T follicular helper cell (primary cell): ENCODE results near the gene TBL3.

Experiments
- DNase-seq: peaks from one replicate; pipeline ENCODE4 v3.0.0-alpha.2; 2020; ENCODE audit warnings: low read depth

TBL3 gene

GRCh38 chr16:2016407-2016922, 44.6 kb downstream of the TBL3 start:
- DNase-seq = no peak

- no peak for DNase-seq
These were observed 47.7 kb downstream of the TBL3 start, which contains the start of gene NPW for GRCh38 chr16:2019518-2019920. Gene NPW (plus strand): TSS chr16:2019785.

- no peak for DNase-seq
These were observed 48.3 kb downstream of the TBL3 start for GRCh38 chr16:2019921-2020831.

- DNase-seq = no peak
These were observed 50.9 kb downstream of the TBL3 start for GRCh38 chr16:2022723-2023091.

- DNase-seq = peak; percentile 93
These were observed 51.5 kb downstream of the TBL3 start for GRCh38 chr16:2023092-2024031.

GRCh38 chr16:2024032-2024420, 52.2 kb downstream of the TBL3 start:
- DNase-seq = no peak

- no peak for DNase-seq
These were observed 53.4 kb downstream of the TBL3 start for GRCh38 chr16:2025251-2025650.

GRCh38 chr16:2025878-2026460, 54.1 kb downstream of the TBL3 start:
- DNase-seq = no peak

- no peak for DNase-seq
These were observed 54.7 kb downstream of the TBL3 start, which contains the start of gene NHERF2 for GRCh38 chr16:2026461-2027023. Gene NHERF2 (plus strand): TSS chr16:2026902. CDS start chr16:2027006, 104 bp downstream.

- DNase-seq = no peak
These were observed 55.5 kb downstream of the TBL3 start for GRCh38 chr16:2027024-2028010.

GRCh38 chr16:2028146-2028545, 56.3 kb downstream of the TBL3 start:
- DNase-seq = no peak

- no peak for DNase-seq
These were observed 56.9 kb downstream of the TBL3 start for GRCh38 chr16:2028620-2029220.

GRCh38 chr16:2029350-2029749, 57.5 kb downstream of the TBL3 start:
- DNase-seq = no peak

GRCh38 chr16:2030036-2030435, 58.2 kb downstream of the TBL3 start:
- DNase-seq = no peak

- no peak for DNase-seq
These were observed 59.3 kb downstream of the TBL3 start for GRCh38 chr16:2031081-2031577.
